Rectal smooth muscle tissue (tissue), 1 donor: ENCODE measurements around the gene TBCD.
"Not testable (repeated sequence)": the region's sequence is repeated elsewhere in the genome, so short reads cannot be mapped to it uniquely, and the experiment has no call there.

ENCODE experiments used
- H3K27ac ChIP-seq: one replicate; pipeline ENCODE4 v1.7.0; 2013; ENCODE audit warnings: low read depth, low read length, inconsistent platforms
- H3K27me3 ChIP-seq: one replicate; pipeline ENCODE4 v1.7.0; 2013; ENCODE audit warnings: low read length; ENCODE audit not compliant: control insufficient read depth, insufficient read depth
- H3K36me3 ChIP-seq: one replicate; pipeline ENCODE4 v1.7.0; 2013; ENCODE audit warnings: low read length; ENCODE audit not compliant: control insufficient read depth, insufficient read depth
- H3K4me1 ChIP-seq: one replicate; pipeline ENCODE4 v1.7.0; 2013; ENCODE audit warnings: low read length; ENCODE audit not compliant: control insufficient read depth, insufficient read depth
- H3K4me3 ChIP-seq: one replicate; pipeline ENCODE4 v1.7.0; 2013; ENCODE audit warnings: low read length
- H3K9ac ChIP-seq: one replicate; pipeline ENCODE4 v1.7.0; 2013; ENCODE audit warnings: low read length

The TBCD gene

DNA sequence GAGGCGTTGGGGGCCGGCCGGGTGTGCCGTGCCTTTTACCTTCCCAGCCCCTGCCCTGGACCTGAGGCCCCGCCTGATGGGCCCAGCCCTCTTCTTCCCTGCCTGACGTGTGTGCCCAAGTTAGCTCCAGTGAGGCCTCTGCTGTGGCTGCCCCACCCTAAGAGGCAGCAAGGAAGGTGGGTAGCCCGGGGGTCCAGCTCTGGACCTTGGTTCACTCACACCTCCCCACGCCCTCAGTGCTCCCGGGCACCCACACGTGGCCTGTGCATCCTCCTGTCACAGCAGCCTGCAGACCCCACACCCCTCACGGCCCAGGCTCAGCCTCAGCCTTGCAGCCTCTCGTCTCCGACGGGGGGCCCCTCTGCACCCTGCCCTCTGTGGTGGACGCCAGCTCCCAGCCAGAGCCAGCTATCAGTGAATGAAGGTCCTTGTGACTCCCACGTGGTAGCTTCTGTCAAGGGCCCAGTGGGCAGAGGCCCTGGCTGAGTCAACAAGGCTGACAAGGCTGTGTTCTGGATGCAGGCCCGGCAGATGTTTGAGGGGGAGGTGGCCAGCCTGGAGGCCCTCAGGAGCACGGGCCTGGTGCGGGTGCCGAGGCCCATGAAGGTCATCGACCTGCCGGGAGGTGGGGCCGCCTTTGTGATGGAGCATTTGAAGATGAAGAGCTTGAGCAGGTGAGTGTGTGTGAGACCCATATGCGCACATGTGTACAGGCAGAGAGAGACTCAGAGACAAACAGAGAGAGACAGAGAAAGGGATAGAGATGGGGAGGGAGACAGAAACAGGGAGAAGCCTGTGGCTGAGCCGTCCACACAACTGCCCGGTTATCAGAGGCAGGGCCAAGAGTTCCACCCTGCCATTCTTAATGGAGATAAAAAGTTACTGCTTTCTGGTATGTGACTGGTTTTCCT lies 13.6 kb upstream of the TBCD start:
- H3K4me3 ChIP-seq, result no peak overlapping the region
- H3K27ac ChIP-seq, result no peak overlapping the region
- H3K27me3 ChIP-seq, result no peaks in the 10 kb centered on the region
- H3K9ac ChIP-seq, result no peak overlapping the region
- peaks cover 16% of the 10 kb centered on the region for H3K36me3 ChIP-seq
- peaks cover 3% of the 10 kb centered on the region for H3K4me1 ChIP-seq

DNA sequence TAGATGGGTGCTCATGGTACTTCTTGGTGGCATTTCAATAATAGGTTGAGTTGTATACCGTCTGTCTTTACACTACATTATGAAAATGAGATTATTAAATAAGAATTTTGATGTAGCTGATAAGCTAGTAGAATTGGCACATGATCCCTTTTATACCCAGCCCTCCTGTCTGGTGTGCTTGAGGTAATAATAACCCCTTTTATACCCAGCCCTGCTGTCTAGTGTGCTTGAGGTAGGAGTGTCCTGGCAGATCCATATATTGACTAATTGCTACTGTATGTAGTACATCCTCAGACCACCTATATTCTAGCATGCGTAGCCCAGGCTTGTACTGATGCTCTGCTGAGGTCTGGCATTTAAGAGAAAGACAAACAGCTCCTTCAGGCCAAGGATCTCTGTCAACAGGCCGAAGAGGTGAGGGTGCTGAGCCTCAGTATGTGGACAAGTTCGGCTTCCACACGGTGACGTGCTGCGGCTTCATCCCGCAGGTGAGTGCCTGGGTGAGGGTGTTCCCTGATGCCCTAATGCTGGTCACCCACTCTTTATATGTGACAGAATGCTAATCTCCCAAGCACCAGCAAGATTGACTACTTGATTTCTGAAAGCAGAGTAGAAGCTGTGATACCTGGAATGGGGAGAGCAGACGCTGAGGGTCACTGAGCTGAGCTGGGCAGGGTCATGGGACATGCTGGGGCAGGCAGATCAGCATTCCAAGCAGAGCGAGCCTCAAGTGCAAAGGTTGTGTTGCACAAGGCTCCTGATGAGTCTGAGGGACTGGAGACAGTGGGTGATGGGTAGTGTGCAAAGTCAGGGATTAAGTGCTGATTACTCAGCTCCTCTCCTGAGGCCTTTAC lies 10.7 kb upstream of the TBCD start:
- Histone ChIP-seq H3K27ac (no peak overlapping the region), H3K27me3 (no peaks in the 10 kb centered on the region), H3K9ac (no peak overlapping the region), H3K4me1 (peaks cover 3% of the 10 kb centered on the region), H3K36me3 (peaks cover 18% of the 10 kb centered on the region), H3K4me3 (no peak overlapping the region)

DNA sequence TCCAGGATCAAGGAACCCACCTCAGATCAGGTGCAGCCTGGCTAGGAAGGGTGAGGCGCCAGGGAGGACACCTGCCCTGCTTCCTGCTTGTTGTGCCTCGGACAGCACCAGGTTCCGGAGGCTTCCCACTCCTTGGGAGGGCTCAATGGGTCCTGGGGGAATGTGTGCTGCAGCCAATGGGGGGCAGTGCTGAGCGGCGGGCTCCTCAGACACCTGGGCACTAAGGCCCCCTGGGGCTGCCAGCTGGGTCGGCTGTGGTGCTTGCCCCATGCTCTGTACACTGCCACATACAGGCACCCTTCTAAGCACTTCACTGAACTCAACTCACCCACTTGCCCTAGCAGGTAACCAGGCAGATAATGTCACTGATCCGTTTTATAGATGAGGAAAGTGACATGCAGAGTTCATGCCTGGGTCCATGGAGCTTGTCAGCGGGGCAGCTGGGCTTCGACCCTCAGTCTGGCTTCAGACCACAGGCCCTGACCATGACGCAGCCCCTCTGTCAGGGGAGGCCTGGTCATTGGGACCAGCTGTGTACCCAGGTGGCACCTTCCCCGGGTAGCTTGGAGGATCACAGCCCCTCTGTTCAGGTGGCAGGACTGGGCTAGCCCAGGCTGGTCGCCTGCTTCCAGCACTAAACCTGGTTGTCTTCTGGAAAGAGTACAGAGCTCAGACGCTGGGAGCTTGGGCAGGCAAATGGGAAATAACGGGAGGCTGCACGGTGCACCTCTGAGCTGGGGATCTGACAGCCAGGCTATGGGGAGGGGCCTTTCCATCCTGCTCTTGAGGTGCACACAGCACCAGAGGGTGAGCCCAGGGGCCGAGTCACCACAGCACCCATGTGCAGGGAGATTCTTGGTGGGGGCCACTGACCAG lies 8.3 kb upstream of the TBCD start:
- no peaks in the 10 kb centered on the region for H3K4me1 ChIP-seq
- H3K27ac ChIP-seq, result no peak overlapping the region
- H3K36me3 ChIP-seq, result peaks cover 18% of the 10 kb centered on the region

DNA sequence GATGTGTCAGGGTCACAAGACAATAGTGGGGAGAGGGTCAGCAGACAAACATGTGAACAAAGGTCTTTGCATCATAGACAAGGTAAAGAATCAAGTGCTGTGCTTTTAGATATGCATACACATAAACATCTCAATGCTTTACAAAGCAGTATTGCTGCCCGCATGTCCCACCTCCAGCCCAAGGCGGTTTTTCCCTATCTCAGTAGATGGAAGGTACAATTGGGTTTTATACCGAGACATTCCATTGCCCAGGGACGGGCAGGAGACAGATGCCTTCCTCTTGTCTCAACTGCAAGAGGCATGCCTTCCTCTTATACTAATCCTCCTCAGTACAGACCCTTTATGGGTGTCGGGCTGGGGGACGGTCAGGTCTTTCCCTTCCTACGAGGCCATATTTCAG lies 7.1 kb upstream of the TBCD start:
- peaks cover 18% of the 10 kb centered on the region for H3K36me3 ChIP-seq
- H3K27ac ChIP-seq, result not testable (repeated sequence)

More for the DNA sequence above, 8.3 kb upstream of the TBCD start:
- no peaks in the 10 kb centered on the region for H3K27me3 ChIP-seq
- no peak overlapping the region for H3K9ac ChIP-seq
- H3K4me3 ChIP-seq, result no peak overlapping the region

DNA sequence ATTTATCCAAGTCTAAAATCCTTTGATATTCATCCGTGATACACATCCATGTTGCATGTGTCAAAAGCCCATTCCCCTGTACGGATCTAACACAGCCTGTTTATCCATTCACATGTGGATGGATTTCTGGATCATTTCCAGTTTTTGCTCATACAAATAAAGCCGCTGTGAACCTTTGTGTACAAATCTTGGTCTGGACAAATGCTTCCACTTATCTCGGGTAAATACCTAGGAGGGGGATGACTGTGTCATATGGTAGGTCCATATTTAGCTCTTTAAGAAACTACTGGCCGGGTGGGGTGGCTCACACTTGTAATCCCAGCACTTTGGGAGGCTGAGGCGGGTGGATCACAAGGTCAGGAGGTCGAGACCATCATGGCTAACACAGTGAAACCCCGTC lies 6.3 kb upstream of the TBCD start:
- H3K36me3 ChIP-seq, result peaks cover 14% of the 10 kb centered on the region
- no peak overlapping the region for H3K4me3 ChIP-seq
- no peaks in the 10 kb centered on the region for H3K27me3 ChIP-seq
- H3K9ac ChIP-seq, result no peak overlapping the region
- no peaks in the 10 kb centered on the region for H3K4me1 ChIP-seq
- H3K27ac ChIP-seq, result no peak overlapping the region

More for the DNA sequence above, 7.1 kb upstream of the TBCD start:
- not testable (repeated sequence) for H3K4me3 ChIP-seq, H3K9ac ChIP-seq, H3K27me3 ChIP-seq, H3K4me1 ChIP-seq

DNA sequence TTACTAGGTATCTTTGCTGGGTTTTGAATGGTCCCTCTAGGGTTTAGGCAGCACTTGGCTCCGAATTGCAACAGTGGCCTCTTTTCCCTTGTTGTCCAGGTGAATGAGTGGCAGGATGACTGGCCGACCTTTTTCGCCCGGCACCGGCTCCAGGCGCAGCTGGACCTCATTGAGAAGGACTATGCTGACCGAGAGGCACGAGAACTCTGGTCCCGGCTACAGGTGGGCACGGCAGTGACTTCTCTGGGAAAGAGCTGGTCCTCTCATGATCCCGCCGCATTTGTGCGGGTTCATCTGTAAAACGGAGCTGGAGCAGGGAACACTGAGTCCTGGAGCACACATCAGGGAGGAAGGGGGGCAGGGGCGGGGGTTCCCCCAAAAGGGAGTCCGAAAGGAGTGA lies 3.1 kb upstream of the TBCD start:
- peaks cover 7% of the 10 kb centered on the region for H3K4me1 ChIP-seq
- H3K4me3 ChIP-seq, result no peak overlapping the region
- no peaks in the 10 kb centered on the region for H3K27me3 ChIP-seq
- H3K36me3 ChIP-seq, result peaks cover under 1% of the 10 kb centered on the region
- no peak overlapping the region for H3K27ac ChIP-seq
- H3K9ac ChIP-seq, result no peak overlapping the region

DNA sequence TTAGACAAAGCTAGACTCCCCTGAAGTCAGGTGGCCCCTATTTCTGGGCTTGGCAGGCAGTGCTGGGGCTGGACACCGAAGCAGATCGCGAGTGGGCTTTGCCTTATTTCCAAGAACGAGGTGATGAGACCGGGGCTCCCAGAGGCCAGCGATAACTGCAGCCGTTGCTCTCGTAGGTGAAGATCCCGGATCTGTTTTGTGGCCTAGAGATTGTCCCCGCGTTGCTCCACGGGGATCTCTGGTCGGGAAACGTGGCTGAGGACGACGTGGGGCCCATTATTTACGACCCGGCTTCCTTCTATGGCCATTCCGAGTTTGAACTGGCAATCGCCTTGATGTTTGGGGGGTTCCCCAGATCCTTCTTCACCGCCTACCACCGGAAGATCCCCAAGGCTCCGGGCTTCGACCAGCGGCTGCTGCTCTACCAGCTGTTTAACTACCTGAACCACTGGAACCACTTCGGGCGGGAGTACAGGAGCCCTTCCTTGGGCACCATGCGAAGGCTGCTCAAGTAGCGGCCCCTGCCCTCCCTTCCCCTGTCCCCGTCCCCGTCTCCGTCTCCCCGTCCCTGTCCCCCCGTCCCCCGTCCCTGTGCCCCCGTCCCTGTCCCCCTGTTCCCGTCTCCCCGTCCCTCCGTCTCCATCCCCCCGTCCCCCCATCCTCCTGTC lies 1.5 kb upstream of the TBCD start:
- no peak overlapping the region for H3K4me3 ChIP-seq
- H3K9ac ChIP-seq, result no peak overlapping the region
- H3K36me3 ChIP-seq, result no peaks in the 10 kb centered on the region
- H3K27ac ChIP-seq, result no peak overlapping the region
- peaks cover 7% of the 10 kb centered on the region for H3K4me1 ChIP-seq
- no peaks in the 10 kb centered on the region for H3K27me3 ChIP-seq

DNA sequence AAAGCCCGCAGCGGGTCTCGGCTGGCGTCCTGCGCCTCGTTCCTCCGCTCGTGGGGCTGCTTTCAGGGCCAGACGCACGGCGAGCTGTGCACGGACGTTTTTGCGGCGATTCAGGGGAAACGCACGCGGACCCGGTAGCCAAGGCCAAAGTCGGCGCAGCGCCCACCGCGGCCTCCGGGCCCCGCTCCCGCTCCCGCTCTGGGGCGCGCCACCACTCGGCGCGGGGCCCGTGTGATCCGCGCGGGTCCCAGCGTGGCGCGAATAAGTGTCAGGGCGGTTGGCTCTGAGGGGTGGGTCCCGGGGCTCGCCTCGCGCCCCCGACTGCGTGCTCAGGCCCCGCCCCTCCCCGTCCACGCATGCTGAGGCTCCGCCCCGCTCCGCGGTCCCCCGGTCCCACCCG lies 694 bp upstream of the TBCD start:
- Histone ChIP-seq H3K27me3 (no peaks in the 10 kb centered on the region), H3K4me1 (peaks cover 7% of the 10 kb centered on the region), H3K9ac (no peak overlapping the region), H3K36me3 (no peaks in the 10 kb centered on the region), H3K27ac (peak overlapping the region; percentile 58), H3K4me3 (peak overlapping the region; percentile 66)

DNA sequence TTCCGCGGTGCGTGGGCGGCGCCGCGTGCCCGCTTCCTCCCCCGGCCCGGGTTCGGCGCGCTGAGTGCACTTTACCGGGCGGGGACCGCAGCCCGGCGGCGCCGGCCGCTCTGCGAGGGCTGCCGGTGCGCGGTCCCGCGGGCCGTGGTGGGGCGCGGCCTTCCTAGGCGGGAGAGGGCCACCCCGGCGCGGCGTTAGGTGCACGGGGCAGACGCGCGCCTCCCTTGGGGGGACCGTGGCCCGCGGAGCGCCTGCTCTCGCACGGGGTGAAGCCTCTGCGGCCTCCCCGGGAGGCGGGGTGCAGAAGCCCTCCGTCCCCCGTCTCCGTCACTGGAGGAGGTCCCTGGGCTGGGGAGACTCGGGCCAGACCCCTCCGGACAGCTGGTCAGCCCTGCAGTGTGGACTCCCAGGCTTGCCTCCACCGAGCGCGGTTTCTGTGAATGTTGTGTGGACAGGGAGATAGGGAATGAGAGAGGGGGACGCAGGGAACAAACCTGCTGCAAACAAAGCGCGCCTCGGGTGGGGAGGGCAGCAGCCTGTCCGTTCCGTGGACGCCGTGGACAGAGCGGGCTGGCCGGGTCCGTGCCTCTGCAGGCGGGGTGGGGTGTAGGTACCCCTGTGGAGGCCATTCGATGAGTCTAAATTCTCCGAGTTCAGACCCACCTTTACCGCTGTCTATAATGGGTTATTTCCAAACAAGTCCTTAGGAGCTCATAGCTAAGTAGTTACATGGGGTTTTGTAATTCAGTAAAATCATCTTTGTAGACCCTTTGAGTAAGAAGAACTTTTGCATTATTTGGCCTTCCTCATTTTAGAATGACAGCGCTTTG lies 721 bp downstream of the TBCD start:
- H3K27me3 ChIP-seq, result no peaks in the 10 kb centered on the region
- H3K4me3 ChIP-seq, result peak overlapping the region; percentile 90
- H3K9ac ChIP-seq, result peak overlapping the region; percentile 1
- no peaks in the 10 kb centered on the region for H3K36me3 ChIP-seq
- peak overlapping the region; percentile 91 for H3K27ac ChIP-seq
- peaks cover 7% of the 10 kb centered on the region for H3K4me1 ChIP-seq

DNA sequence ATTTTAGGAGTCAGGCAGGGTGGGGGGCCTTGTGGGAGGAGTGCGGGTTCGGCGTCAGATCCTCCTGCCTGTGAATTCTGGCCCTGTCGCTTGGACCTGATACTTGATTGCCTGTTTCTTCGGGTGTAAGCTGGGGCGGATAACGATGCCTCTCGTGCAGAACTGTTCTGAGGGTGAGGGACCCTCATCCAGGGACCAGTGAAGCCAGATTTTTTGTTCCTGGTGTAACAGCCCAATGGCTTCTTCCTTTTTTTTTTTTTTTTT lies 1.3 kb downstream of the TBCD start:
- peak overlapping the region; percentile 37 for H3K4me3 ChIP-seq
- no peak overlapping the region for H3K9ac ChIP-seq
- peaks cover 7% of the 10 kb centered on the region for H3K4me1 ChIP-seq
- no peaks in the 10 kb centered on the region for H3K36me3 ChIP-seq
- no peaks in the 10 kb centered on the region for H3K27me3 ChIP-seq
- no peak overlapping the region for H3K27ac ChIP-seq
